AG09319 (cell line): ENCODE data around the gene CYTL1.
"Not testable (repeated sequence)": the region's sequence is repeated elsewhere in the genome, so short reads cannot be mapped to it uniquely, and the experiment has no call there.

Experiments
- DNase-seq: peaks from one replicate; pipeline ENCODE4 v3.0.0-alpha.2; 2010; ENCODE audit warnings: low read depth; ENCODE audit errors: extremely low read depth
- CTCF ChIP-seq: IDR thresholded peaks from 2 replicates; pipeline ENCODE4 v1.5.1; 2011; ENCODE audit warnings: low read depth, mild to moderate bottlenecking, inconsistent platforms, low read length, moderate library complexity

Gene CYTL1

GRCh38 chr4:5012958-5013357, 6.3 kb downstream of the CYTL1 start:
- no peak for TF ChIP-seq CTCF
- no peak for DNase-seq

GRCh38 chr4:5012244-5012898, 6.9 kb downstream of the CYTL1 start:
- no peak for DNase-seq
- TF ChIP-seq CTCF = no peak

GRCh38 chr4:5010984-5011383, 8.3 kb downstream of the CYTL1 start:
- no peak for DNase-seq
- TF ChIP-seq CTCF = no peak

- no peak for DNase-seq
- no peak for TF ChIP-seq CTCF
Measured at GRCh38 chr4:5009796-5010195, 9.5 kb downstream of the CYTL1 start.

- DNase-seq = not testable (repeated sequence)
Measured at GRCh38 chr4:5006932-5007331, 12.3 kb downstream of the CYTL1 start.

GRCh38 chr4:5004496-5004895, 14.8 kb downstream of the CYTL1 start:
- no peak for DNase-seq
- TF ChIP-seq CTCF = no peak

GRCh38 chr4:5003918-5004317, 15.3 kb downstream of the CYTL1 start:
- no peak for TF ChIP-seq CTCF
- no peak for DNase-seq

- no peak for DNase-seq
- no peak for TF ChIP-seq CTCF
Measured at GRCh38 chr4:5003372-5003857, 15.8 kb downstream of the CYTL1 start.

- not testable (repeated sequence) for DNase-seq
Measured at GRCh38 chr4:5001641-5002040, 17.6 kb downstream of the CYTL1 start.

GRCh38 chr4:4996935-4997334, 22.3 kb downstream of the CYTL1 start:
- not testable (repeated sequence) for DNase-seq
